ENCODE results near the gene LRPAP1. TPM values are rescaled to one million over a fixed set of nuclear protein-coding genes. Genes with fewer than 3 reads are reported as not detected.

The LRPAP1 gene
- total and polyA plus RNA-seq, 2 experiments from 2014 or later: 191 to 299 TPM

DNA sequence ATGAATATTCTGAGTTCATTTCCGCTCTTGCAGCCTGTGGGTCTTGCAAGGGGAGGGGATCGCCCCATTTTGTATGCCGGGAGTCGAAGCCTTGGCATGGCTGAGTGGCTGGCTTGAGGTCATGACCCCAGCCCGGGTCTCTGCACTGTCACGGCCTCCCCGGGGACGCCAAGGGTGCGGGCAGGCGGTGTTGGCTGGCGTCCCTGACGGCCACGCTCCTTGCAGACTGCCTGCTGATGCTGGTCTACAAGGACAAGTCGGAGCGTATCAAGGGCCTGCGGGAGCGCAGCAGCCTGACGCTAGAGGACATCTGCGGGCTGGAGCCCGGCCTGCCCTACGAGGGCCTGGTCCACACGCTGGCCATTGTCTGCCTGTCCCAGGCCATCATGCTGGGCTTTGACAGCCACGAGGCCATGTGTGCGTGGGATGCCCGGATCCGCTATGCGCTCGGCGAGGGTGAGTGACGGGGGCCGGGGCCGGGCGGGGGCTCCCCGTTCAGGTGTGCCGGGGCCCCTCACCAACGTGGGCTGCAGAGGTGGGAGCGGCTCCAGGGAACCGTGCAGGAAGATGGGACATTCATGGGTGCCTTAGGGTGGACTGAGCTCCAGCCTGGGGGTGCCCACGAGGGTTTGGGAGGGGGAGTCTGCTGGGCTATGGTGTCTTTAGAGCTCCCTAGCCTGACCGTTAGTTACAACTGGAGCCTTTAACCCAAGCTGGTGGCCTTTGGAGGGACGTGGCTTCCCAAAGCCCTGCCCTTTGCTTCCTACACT lies 58.9 kb downstream of the LRPAP1 start:
- H3K9me3 ChIP-seq (ENCODE audit: low read depth): no peaks in the 10 kb centered on the region
- DNase-seq (ENCODE audit: low spot score): no peak
- H3K4me2 ChIP-seq: no peak overlapping the region
- H3K9me2 ChIP-seq (replicated peaks; ENCODE audit: insufficient read depth): no peaks in the 10 kb centered on the region
- H4K20me1 ChIP-seq (ENCODE audit: insufficient read depth, poor library complexity, severe bottlenecking): no peaks in the 10 kb centered on the region
- WGBS (ENCODE audit: low lambda C conversion rate, missing lambda C conversion rate): 89% methylated on average over 34 of the region's 41 CpGs
- no peak overlapping the region for H3K27ac ChIP-seq
- TF ChIP-seq EZH2 (IDR thresholded peaks at IDR 0.05; ENCODE audit: borderline replicate concordance): no peak
- TF ChIP-seq, protein P1, sequence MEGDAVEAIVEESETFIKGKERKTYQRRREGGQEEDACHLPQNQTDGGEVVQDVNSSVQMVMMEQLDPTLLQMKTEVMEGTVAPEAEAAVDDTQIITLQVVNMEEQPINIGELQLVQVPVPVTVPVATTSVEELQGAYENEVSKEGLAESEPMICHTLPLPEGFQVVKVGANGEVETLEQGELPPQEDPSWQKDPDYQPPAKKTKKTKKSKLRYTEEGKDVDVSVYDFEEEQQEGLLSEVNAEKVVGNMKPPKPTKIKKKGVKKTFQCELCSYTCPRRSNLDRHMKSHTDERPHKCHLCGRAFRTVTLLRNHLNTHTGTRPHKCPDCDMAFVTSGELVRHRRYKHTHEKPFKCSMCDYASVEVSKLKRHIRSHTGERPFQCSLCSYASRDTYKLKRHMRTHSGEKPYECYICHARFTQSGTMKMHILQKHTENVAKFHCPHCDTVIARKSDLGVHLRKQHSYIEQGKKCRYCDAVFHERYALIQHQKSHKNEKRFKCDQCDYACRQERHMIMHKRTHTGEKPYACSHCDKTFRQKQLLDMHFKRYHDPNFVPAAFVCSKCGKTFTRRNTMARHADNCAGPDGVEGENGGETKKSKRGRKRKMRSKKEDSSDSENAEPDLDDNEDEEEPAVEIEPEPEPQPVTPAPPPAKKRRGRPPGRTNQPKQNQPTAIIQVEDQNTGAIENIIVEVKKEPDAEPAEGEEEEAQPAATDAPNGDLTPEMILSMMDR (IDR thresholded peaks at IDR 0.05; ENCODE audit: poor library complexity): no peak
- no peak for TF ChIP-seq EZH2phosphoT487 (IDR thresholded peaks at IDR 0.05; ENCODE audit: low read depth, severe bottlenecking, unreplicated experiment)
- no peaks in the 10 kb centered on the region for H3K36me3 ChIP-seq (replicated peaks; ENCODE audit: insufficient read depth, low read depth)
- no peak overlapping the region for H2AFZ ChIP-seq
- H3K79me2 ChIP-seq: no peaks in the 10 kb centered on the region
- no peaks in the 10 kb centered on the region for H3K4me1 ChIP-seq (ENCODE audit: insufficient read depth)
- H3K4me3 ChIP-seq: no peak overlapping the region
- H3K27me3 ChIP-seq: peaks cover 9% of the 10 kb centered on the region

DNA sequence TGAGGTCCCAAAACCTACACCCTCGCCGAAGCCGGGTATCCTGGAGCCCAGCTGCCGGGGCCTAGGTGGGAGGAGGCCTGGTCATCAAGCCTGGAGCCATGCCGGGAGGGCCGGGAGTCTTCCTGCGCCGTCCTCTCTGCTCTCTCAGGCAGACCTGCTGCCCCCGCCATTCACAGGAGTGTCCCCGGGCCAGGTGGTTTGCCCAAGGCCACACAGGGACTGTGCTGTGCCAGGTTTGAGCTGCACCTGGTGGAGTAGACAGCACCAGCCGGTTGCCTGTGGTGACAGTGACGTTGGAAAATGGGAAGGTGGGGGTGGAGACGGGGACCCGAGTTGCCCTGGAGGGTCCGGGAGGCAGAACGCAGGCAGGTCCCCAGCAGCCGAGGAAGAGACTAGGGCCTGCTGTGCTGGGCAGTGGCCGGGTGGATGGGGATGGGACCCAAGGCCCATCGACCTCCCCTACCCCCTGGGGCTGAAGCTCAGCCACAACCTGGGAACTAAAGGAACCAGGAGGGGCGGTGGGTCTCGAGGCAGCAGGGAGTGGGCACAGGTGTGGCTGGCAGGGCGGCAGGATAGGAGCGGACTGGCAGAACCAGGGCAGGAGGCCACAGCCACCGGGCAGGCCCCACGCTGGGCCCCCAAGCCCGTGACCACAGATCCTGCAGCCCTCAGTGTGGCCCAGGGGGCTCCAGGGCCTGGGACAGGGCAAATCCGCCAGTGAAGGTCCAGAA lies 59.6 kb downstream of the LRPAP1 start:
- Histone ChIP-seq H3K27ac (no peak overlapping the region), H3K9me3 (ENCODE audit: low read depth) (no peaks in the 10 kb centered on the region), H3K36me3 (replicated peaks; ENCODE audit: insufficient read depth, low read depth) (no peaks in the 10 kb centered on the region), H3K79me2 (no peaks in the 10 kb centered on the region), H3K9me2 (replicated peaks; ENCODE audit: insufficient read depth) (no peaks in the 10 kb centered on the region), H3K4me1 (ENCODE audit: insufficient read depth) (no peaks in the 10 kb centered on the region), H3K4me3 (no peak overlapping the region), H4K20me1 (ENCODE audit: insufficient read depth, poor library complexity, severe bottlenecking) (no peaks in the 10 kb centered on the region), H3K27me3 (peaks cover 9% of the 10 kb centered on the region), H3K4me2 (no peak overlapping the region), H2AFZ (no peak overlapping the region)
- WGBS (ENCODE audit: low lambda C conversion rate, missing lambda C conversion rate): 93% methylated on average over 27 of the region's 27 CpGs
- no peak for TF ChIP-seq EZH2 (IDR thresholded peaks at IDR 0.05; ENCODE audit: borderline replicate concordance)
- TF ChIP-seq EZH2phosphoT487 (IDR thresholded peaks at IDR 0.05; ENCODE audit: low read depth, severe bottlenecking, unreplicated experiment): no peak
- TF ChIP-seq, protein P1 (IDR thresholded peaks at IDR 0.05; ENCODE audit: poor library complexity): no peak
- no peak for DNase-seq (ENCODE audit: low spot score)

DNA sequence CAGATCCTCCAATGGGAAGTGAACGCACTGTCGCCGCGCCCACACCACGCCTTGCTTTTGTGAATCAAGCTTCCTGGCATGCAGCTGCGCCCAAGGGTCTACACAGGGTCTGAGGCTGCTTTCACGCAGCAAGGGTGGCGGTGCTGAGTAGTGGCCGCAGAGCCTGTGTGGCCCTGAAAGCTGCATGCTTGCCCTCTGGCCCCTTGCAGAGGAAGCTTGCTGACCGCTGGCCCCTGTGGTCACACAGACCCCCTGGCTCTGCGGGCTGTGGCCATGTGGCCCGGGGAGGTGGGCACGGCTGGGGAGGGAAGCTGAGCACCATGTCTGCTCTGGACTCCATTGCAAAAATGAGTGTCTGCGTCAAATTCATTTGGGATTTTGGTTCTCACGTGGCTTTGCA lies 60.3 kb downstream of the LRPAP1 start:
- no peak overlapping the region for H3K4me2 ChIP-seq
- no peaks in the 10 kb centered on the region for H3K79me2 ChIP-seq
- no peak overlapping the region for H2AFZ ChIP-seq
- H3K27me3 ChIP-seq: peaks cover 9% of the 10 kb centered on the region
- no peak for DNase-seq (ENCODE audit: low spot score)
- no peak overlapping the region for H3K4me3 ChIP-seq
- WGBS (ENCODE audit: low lambda C conversion rate, missing lambda C conversion rate): 89% methylated on average over 15 of the region's 15 CpGs
- no peaks in the 10 kb centered on the region for H3K9me2 ChIP-seq (replicated peaks; ENCODE audit: insufficient read depth)
- no peaks in the 10 kb centered on the region for H4K20me1 ChIP-seq (ENCODE audit: insufficient read depth, poor library complexity, severe bottlenecking)
- H3K4me1 ChIP-seq (ENCODE audit: insufficient read depth): no peaks in the 10 kb centered on the region
- H3K9me3 ChIP-seq (ENCODE audit: low read depth): no peaks in the 10 kb centered on the region
- no peak overlapping the region for H3K27ac ChIP-seq
- no peaks in the 10 kb centered on the region for H3K36me3 ChIP-seq (replicated peaks; ENCODE audit: insufficient read depth, low read depth)
- no peak for TF ChIP-seq EZH2phosphoT487 (IDR thresholded peaks at IDR 0.05; ENCODE audit: low read depth, severe bottlenecking, unreplicated experiment)
